Fibroblast of pulmonary artery (primary cell): ENCODE measurements around the gene RXFP4.

ENCODE experiments used
- DNase-seq: peaks from one replicate; pipeline ENCODE4 v3.0.0-alpha.2; 2010; ENCODE audit warnings: low read depth
- H3K4me3 ChIP-seq: replicated peaks from 2 replicates; pipeline ENCODE4 v1.5.1; 2011; ENCODE audit warnings: low read depth, mild to moderate bottlenecking, control low read depth, low read length, moderate library complexity
- TF ChIP-seq, protein P1 (sequence below): IDR thresholded peaks from 2 replicates; pipeline ENCODE4 v1.5.1; 2011; ENCODE audit warnings: mild to moderate bottlenecking, control low read depth, low read length, inconsistent platforms; ENCODE audit errors: missing control alignments

The RXFP4 gene

DNA sequence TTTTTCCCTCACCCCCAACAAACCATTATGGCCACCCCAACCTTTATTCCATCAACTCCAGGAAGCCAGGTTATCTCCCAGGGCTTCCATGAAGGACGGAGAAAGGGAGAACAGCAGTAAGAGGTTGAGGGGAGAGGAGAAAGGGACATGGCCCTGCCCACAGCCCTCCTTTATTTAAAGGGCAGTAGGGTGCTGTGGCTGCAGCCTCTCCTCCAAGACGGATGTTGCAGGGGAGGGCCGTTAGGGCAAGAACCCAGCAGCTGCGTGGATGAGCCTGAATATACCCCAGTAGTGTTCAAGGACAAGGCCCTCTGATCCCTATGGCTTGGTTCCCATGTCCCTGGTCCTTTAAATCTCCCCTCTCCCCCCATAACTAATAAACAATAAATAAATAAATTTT, 5.9 kb downstream of the RXFP4 start:
- no peak for DNase-seq
- TF ChIP-seq, protein P1, sequence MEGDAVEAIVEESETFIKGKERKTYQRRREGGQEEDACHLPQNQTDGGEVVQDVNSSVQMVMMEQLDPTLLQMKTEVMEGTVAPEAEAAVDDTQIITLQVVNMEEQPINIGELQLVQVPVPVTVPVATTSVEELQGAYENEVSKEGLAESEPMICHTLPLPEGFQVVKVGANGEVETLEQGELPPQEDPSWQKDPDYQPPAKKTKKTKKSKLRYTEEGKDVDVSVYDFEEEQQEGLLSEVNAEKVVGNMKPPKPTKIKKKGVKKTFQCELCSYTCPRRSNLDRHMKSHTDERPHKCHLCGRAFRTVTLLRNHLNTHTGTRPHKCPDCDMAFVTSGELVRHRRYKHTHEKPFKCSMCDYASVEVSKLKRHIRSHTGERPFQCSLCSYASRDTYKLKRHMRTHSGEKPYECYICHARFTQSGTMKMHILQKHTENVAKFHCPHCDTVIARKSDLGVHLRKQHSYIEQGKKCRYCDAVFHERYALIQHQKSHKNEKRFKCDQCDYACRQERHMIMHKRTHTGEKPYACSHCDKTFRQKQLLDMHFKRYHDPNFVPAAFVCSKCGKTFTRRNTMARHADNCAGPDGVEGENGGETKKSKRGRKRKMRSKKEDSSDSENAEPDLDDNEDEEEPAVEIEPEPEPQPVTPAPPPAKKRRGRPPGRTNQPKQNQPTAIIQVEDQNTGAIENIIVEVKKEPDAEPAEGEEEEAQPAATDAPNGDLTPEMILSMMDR: no peak
- no peak overlapping the region for H3K4me3 ChIP-seq

GRCh38 chr1:155947741-155948140, 6.3 kb downstream of the RXFP4 start:
- TF ChIP-seq, protein P1: no peak
- DNase-seq: no peak
- no peak overlapping the region for H3K4me3 ChIP-seq

DNA sequence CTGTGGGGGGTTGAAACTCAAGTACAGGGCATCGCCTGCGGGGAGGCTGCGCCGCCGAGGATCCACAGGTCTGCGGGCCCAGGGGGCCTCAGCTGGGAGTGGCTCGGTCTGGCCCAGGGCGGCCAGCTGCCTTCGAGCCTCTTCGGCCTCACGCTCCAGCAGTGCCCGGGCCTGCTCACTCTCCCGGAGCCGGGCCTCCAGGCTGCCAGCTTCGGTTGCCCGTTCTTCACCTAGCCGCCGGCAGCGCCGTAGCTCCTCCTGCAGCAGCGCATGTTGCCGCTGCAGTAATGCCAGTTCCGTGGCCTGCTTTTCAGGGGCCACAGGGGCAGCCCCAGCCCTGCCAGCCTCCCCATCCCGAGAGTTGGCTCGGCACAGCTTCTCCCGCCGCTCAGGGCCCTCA, 9.4 kb downstream of the RXFP4 start:
- TF ChIP-seq, protein P1: no peak
- no peak overlapping the region for H3K4me3 ChIP-seq
- DNase-seq: no peak

GRCh38 chr1:155951753-155952504, 10.5 kb downstream of the RXFP4 start:
- TF ChIP-seq, protein P1: no peak
- H3K4me3 ChIP-seq: no peak overlapping the region
- no peak for DNase-seq

DNA sequence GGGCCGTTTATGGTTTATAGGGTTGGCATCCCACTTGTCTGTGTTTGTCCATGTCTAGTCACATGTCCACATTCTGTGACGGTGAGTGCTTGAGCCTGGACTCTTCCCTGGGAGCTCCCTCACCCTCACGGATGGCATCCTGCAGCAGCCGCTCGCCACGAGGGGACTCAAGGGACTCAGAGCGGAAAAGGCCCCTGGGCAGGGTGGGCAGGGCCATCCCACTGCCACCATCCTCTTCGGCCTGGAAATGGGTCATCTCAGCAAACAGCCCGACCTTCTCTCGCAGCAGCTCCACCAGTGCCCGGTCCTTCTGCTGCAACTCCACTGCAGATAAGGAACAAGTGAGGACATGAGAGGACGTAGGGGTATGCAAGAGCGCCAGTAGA, 11.1 kb downstream of the RXFP4 start:
- no peak for DNase-seq
- TF ChIP-seq, protein P1: no peak
- no peak overlapping the region for H3K4me3 ChIP-seq

DNA sequence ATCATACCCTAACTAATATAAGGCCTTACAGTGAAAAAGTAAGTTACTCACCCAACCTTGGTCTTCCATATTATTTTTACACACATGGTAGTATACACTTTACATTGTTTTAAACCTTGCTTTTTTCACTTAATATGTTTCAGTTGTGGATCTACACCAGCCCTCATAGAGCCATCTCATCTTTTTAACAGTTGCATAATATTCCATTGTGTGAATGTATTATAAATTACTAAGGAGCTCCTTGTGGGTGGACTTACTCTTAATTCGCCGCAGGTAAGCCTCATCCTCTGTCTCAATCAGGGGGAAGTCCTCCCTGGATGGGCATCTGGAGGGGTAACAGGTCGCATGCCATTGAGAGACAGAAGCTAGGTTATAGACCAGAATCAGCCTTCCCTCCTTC, 13.2 kb downstream of the RXFP4 start:
- no peak for DNase-seq
- TF ChIP-seq, protein P1: no peak
- H3K4me3 ChIP-seq: no peak overlapping the region

DNA sequence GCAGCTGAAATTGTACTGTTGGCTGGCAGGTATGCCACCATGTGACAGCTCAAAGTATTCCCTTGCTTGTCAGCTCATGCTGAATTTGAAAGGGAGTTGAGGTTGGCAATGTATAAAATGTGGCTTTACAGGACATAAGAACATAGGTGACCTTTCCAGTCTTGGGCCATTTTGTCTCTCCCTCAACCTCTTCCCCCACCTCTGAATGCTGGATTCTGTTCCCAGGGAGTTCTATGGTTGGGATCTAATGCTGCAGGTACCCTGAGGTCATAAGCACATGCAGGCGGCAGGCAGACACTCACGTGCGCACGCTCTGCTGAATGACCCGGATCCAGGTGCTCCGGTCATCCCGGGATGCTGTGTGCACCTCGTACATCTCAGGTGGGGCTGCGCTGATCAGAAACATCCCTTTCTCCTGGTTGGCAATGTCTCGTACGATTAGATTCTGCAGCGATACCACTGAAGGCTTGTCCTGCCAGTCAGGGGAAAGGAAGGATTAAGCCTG, 16.0 kb downstream of the RXFP4 start:
- no peak for DNase-seq
- no peak overlapping the region for H3K4me3 ChIP-seq
- TF ChIP-seq, protein P1: no peak
